Measurements from ENCODE around the gene TARBP1.

The TARBP1 gene

DNA sequence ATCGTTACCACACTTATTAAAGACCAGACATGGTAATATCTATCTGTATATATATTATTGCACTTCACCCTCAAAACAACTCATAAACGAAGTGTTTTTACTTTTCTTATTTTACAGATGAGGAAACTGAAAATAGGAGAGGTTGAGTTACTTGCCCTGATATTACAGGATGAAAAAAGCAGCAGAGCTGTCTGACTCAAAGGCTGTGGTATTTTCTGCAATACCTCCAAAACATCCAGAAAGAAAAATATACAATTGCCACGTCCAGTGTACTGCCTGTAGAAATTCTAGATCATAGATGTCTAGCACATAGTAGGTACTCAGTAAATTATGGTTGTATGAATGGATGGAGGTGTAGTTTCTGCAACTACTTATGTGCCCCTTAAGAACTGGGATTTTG is 5.2 kb upstream of the TARBP1 start:
- no peak for DNase-seq (ENCODE audit: low spot score)

DNA sequence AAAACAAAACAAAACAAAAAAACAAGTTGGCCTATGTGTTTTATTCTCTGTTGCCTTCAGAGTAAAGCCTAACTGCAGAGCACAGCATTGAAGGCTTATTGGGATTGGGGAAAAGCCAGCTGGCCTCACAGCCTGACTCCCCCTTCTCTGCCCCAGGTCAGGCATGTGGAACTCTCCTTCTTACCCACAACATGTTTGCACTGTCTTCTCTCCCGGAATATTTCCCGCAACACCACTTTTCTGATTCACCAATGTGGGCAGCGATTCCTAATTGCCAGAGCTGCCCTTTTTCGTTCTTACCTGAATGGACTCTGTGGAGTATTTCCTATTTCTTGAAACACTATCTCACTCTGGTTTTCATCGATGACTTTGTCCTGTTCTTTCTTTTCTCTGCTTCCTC is 2.8 kb upstream of the TARBP1 start:
- no peak for DNase-seq (ENCODE audit: low spot score)

GRCh38 chr1:234479866-234480265 is 887 bp upstream of the TARBP1 start:
- no peak for DNase-seq (ENCODE audit: low spot score)

DNA sequence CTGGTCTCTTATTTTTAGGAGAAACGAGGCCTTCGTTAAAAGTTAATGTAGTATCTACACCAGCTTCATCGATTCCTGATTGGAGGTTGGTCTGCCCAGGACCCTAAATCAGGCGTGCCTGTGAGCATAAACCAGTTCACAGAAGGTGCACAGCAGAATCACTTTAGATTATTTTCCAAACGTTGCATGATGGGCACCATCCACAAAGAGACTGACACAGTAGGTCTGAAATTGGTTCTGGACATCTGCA is 256 bp upstream of the TARBP1 start:
- DNase-seq (ENCODE audit: low spot score), result no peak

- DNase-seq (ENCODE audit: low spot score), result peak; percentile 80
Observed at GRCh38 chr1:234478152-234478480, 863 bp downstream of the TARBP1 start.

DNA sequence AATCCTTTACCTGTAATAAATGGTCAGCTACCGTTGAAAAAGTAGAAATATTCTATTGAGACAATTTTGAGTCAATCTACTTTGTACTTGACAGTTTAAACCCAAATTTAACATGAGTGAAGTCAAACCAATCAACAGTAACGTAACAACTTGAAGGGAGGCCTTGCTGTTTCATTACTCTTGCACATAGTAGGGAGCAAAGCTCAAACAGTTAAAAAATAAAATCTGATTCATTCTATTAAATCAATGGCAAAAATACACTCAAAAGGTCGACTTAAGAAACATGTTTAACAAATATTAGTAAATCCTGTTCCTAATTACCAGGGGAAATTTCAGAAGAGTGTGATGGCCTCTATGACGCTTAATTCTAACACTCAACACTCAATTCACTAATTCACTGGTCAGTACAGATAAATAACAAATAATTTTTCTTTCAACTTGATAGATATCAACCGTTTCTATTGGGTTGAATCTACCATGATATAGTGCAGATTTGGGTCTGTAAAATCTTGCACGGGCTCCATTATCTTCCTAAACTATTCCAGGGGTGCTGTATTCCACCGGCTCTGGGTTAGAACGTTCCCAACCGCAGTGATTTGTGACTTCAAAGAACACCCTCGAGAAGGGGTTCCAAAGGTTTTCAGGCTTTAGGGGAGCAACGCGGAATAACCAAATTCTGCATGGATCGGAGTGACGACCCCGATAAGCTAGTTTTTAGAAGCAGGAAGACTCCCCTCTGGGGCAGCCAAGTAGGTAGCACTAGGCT is 1.4 kb downstream of the TARBP1 start:
- no peak for DNase-seq (ENCODE audit: low spot score)

DNA sequence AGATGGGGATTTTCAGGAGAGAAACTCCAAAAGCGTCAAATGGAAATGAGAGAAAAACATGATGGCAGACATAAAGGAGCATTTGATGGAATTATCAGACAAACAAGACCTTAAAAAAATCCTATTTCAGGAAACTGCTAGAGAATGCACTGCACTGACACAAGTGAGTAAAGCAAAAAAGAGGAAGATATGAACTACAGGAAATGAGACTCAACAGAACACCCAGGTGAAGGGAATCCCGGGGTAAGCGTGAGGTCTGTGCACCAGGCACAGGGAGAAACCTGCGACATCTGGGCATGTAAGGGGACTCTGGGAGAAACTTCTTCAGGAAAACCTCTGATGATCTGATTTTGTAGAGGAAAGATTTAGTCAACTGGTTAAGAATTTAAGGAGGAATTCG is 2.8 kb downstream of the TARBP1 start:
- no peak for DNase-seq (ENCODE audit: low spot score)

DNA sequence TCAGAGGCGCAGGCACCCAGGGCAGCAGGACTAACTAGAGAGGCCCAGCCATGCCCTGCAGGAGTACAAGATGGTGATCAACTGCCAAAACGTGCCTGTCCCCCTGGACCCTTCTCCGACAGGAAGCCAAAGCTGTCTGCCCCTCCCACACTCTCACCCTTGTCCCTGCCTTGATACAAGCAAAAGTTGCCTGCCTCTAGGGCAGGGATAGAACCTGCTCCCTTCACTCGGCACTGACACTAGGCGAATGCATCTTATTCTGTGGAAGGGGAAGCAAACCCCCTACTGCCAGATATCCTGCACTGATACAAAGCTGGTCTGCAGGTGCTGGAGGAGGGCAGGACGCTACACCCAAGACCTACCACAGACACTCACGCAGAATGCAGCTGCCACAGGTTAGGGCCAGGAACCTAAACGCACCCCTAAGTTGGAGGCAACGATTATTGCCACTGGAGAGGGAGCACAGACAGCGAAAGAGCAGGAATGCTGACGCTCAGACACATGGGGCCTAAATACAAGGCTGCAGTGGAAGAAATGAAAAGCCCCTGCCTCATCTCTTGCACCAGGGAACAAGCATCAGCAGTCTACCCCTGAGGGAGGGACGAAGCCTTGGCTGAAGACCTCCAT is 3.7 kb downstream of the TARBP1 start:
- DNase-seq (ENCODE audit: low spot score), result no peak

GRCh38 chr1:234474375-234474774 is 4.6 kb downstream of the TARBP1 start:
- no peak for DNase-seq (ENCODE audit: low spot score)

DNA sequence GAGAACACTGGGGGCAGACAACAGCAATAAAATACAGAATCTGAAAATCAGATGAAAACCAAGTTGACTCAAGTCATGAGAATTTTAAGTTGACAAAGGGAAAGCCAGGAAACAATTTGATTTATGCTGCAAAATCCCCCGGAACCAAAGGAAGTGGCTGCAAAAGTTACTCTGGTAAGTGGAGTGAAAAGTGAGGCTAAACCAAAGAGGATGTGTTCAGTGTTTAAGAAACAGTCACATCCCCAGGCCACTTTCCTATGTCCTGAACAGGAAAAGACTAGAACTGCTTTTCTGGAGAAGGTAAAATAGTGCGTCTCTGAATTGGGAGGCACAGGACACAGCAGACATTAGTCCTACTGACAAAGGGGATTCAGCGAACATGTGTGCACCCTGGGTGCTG is 5.9 kb downstream of the TARBP1 start:
- DNase-seq (ENCODE audit: low spot score), result no peak

GRCh38 chr1:234469376-234469775 is 9.6 kb downstream of the TARBP1 start:
- no peak for DNase-seq (ENCODE audit: low spot score)

DNA sequence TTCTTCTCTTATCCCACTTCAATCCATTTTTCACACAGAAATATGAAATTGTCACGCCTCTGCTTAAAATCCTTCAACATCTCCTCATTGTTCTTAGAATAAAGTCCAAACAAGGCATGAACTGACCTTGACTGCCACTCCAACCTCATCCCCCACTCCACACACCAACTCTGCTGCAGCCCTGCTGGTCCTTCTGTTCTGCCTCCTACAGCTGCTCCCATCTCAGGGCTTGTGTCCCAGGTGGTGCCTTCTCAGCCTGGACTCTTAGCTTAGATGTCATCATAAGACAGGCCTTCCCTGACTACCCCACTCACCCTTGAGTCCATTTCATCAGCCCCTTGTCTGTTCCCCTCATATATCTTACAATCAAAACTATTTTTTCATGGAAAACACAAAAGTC is 10.4 kb downstream of the TARBP1 start:
- DNase-seq (ENCODE audit: low spot score), result no peak

DNA sequence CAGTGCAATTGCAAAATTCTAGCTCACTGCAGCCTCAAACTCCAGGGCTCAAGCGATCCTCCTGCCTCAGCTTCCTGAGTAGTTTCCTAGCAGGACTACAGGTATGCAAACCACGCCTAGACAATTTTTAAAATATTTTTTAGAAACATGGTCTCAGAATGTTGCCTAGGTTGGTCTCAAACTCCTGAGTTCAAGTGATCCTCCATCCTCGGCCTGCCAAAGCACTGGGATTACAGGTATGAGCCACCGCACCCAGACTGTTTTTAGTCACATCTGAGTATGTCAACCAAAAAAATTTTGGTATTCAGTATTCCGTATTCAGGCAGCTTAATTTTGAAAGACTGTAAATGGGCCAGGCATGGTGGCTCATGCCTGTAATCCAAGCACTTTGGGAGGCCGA is 11.2 kb downstream of the TARBP1 start:
- no peak for DNase-seq (ENCODE audit: low spot score)

DNA sequence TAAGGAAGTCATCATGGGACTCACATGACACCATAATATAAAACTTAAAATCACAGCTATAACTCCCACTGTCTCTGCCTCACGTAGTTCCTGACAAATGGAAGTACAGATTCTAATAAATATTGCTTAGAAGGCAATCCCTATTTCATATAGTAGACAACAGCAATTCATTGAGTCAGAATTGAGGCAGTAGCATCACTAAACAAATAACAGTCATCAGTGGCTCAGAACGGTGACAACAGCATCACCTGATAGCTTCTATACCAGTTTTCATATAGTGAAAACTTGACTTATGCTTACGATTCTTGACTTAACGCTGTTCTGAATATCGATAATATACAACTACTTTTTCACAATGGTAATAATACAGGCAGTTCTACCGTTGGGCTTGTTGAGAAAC is 12.0 kb downstream of the TARBP1 start:
- no peak for DNase-seq (ENCODE audit: low spot score)

- DNase-seq (ENCODE audit: low spot score), result no peak
Observed at GRCh38 chr1:234463749-234464148, 15.2 kb downstream of the TARBP1 start.

DNA sequence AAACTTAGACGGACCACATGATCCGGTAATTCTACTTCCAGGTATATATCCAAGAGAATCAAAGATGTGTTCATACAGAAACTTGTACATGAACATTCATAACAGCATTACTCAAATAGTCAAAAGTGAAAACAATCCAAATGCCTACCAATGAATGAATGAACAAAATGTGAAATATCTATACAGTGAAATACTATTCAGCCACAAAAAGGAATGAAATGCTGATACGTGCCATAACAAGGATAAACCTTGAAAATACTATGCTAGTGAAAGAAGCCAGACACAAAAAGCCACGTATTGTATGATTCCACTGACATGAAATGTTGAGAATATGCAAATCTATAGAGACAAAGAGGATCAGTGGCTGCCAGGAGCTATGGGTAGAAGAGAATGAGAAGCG is 18.3 kb downstream of the TARBP1 start:
- no peak for DNase-seq (ENCODE audit: low spot score)

- no peak for DNase-seq (ENCODE audit: low spot score)
Observed at GRCh38 chr1:234458352-234459017, 20.5 kb downstream of the TARBP1 start.

DNA sequence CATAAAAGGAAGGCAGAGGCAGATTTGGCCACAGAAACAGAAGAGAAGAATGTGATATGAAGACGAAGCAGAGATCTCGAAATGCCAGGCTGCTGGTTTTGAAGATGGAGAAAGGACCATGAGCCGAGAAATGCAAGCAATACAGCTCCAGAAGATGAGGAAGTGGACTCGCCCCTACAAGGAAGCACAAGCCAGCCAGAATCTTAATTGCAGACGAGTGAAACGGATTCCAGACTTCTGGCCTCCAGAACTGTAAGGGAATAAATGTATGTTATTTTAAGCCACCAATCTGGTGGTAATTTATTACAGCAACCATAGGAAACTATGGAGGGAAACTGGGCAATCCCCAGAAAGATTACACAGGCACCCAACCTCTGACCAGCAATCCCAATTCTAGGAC is 24.1 kb downstream of the TARBP1 start:
- DNase-seq (ENCODE audit: low spot score), result no peak

- DNase-seq (ENCODE audit: low spot score), result no peak
Observed at GRCh38 chr1:234452406-234452965, 26.5 kb downstream of the TARBP1 start.

- DNase-seq (ENCODE audit: low spot score), result no peak
Observed at GRCh38 chr1:234440348-234440747, 38.6 kb downstream of the TARBP1 start.

DNA sequence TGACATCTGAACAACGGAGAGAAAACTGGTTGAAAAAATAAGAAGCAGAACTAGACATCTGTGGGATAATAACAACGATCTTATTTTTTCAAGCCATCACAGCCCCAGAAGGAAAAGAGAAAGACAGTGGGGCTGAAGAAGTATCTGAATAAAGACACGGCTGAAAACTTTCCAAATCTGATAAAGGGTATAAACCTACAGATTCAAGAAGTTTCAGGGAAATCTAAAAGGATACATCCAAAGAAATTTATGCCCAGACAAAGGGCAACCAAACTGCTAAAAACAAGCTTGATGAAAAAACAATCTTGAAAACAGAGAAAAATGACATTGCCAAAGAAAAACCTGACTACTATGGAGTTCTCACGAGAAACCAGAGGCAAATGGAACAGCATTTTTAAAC is 40.4 kb downstream of the TARBP1 start:
- no peak for DNase-seq (ENCODE audit: low spot score)

- DNase-seq (ENCODE audit: low spot score), result no peak
Observed at GRCh38 chr1:234437423-234438171, 41.4 kb downstream of the TARBP1 start.

DNA sequence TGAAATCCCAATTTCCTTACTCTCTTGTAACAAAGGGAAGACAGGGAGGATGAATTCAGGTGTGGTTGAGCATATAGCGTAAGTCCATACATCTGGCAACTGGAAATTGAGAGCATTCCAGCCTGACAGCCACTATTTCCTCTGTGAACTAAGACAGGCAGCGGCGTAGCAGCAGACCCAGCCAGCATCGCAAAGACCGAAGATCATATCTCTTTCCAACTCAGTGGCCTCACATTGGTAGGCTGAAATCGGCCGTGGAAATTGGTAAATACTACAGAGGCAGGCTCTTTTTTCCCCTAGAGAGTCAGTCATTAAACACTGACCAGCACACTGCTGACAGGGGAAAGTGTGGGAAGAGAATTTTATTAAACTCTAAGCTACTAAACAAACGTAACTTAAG is 43.4 kb downstream of the TARBP1 start:
- no peak for DNase-seq (ENCODE audit: low spot score)
